H1 (cell line): ENCODE data around the gene PRKN. TPM values are rescaled to one million over a fixed set of nuclear protein-coding genes. Genes with fewer than 3 reads are reported as not detected.

Experiments used
- CTCF ChIA-PET: fragments of 300-600 bp; sonication (Branson Sonifier 250); formaldehyde crosslinking; loops from one replicate; lab custom pipeline; 2021; ENCODE audit not compliant: partially characterized antibody; lab: Charles Lee
- POLR2A ChIA-PET: fragments of 300-600 bp; sonication (Branson Sonifier 250); formaldehyde crosslinking; loops from one replicate; lab custom pipeline; 2021; ENCODE audit warnings: inconsistent platforms; ENCODE audit not compliant: partially characterized antibody; lab: Charles Lee
- DNase-seq, 2 experiments: peaks; one replicate each; pipeline versions ENCODE4 v3.0.0 to v3.0.0-alpha.2; 2010 to 2022; ENCODE audit warnings: low spot score in 2 of 2, low read depth in 1 of 2, mixed read lengths in 1 of 2
- FAIRE-seq: peaks from 2 replicates; lab custom pipeline; 2011; peaks lifted over from hg19 to GRCh38; lab: Jason Lieb, UNC
- H2AFZ ChIP-seq: 2 replicates; pipeline ENCODE4 v1.8.1; 2012; ENCODE audit warnings: low read length, inconsistent platforms
- H2AK5ac ChIP-seq: 2 replicates; pipeline ENCODE4 v1.6.1; 2013; ENCODE audit warnings: low read depth, low read length
- H2BK120ac ChIP-seq: replicated peaks from 2 replicates; pipeline ENCODE3; 2013; ENCODE audit warnings: low read depth, low read length, inconsistent platforms
- H2BK12ac ChIP-seq: 2 replicates; pipeline ENCODE4 v1.6.1; 2013; ENCODE audit warnings: low read depth, low read length
- H2BK15ac ChIP-seq: 2 replicates; pipeline ENCODE4 v1.6.1; 2013; ENCODE audit warnings: low read length
- H2BK20ac ChIP-seq: 2 replicates; pipeline ENCODE4 v1.6.1; 2013; ENCODE audit warnings: low read length
- H2BK5ac ChIP-seq: 2 replicates; pipeline ENCODE4 v1.6.1; 2013; ENCODE audit warnings: low read depth, low read length
- H3K14ac ChIP-seq: 2 replicates; pipeline ENCODE4 v1.6.1; 2013; ENCODE audit warnings: inconsistent platforms; ENCODE audit not compliant: insufficient read length
- H3K18ac ChIP-seq: 2 replicates; pipeline ENCODE4 v1.6.1; 2013; ENCODE audit warnings: low read length; ENCODE audit errors: extremely low read depth
- H3K23ac ChIP-seq: 2 replicates; pipeline ENCODE4 v1.6.1; 2013; ENCODE audit warnings: inconsistent platforms; ENCODE audit not compliant: insufficient read length
- H3K23me2 ChIP-seq: 2 replicates; pipeline ENCODE4 v1.6.1; 2013; ENCODE audit warnings: low read depth, low read length
- H3K27ac ChIP-seq: 2 replicates; pipeline ENCODE4 v1.6.1; 2011; ENCODE audit warnings: low read depth, low read length, inconsistent platforms
- H3K27me3 ChIP-seq, 4 experiments: replicated peaks in 1 of 4; 1 replicate in 1 of 4; 2 replicates in 3 of 4; pipeline versions ENCODE4 v1.6.1 to v1.8.1; 2011 to 2013; ENCODE audit warnings: low read length in 3 of 4, mild to moderate bottlenecking in 3 of 4, inconsistent platforms in 2 of 4, mixed read lengths in 2 of 4, moderate library complexity in 1 of 4; ENCODE audit not compliant: control insufficient read depth in 3 of 4, insufficient read depth in 3 of 4; ENCODE audit errors: extremely low read depth in 1 of 4
- H3K36me3 ChIP-seq, 4 experiments: 2 replicates each; pipeline versions ENCODE4 v1.6.1 to v1.8.1; 2011 to 2013; ENCODE audit warnings: mild to moderate bottlenecking in 4 of 4, low read length in 3 of 4, moderate library complexity in 2 of 4, control low read depth in 1 of 4, inconsistent platforms in 1 of 4; ENCODE audit not compliant: insufficient read depth in 4 of 4, control insufficient read depth in 2 of 4
- H3K4ac ChIP-seq: replicated peaks from 2 replicates; pipeline ENCODE3; 2013; ENCODE audit warnings: low read length, low read depth, mixed read lengths, inconsistent platforms; ENCODE audit not compliant: insufficient read length
- H3K4me1 ChIP-seq, 4 experiments: replicated peaks in 1 of 4; 1 replicate in 1 of 4; 2 replicates in 3 of 4; pipeline versions ENCODE4 v1.6.1 to v1.8.1; 2011 to 2013; ENCODE audit warnings: low read length in 3 of 4, inconsistent platforms in 2 of 4, mixed read lengths in 1 of 4; ENCODE audit not compliant: insufficient read depth in 4 of 4, control insufficient read depth in 3 of 4
- H3K4me2 ChIP-seq, 2 experiments: 2 replicates each; pipeline versions ENCODE4 v1.6.1 to v1.8.1; 2011 to 2013; ENCODE audit warnings: low read depth in 2 of 2, low read length in 2 of 2, control low read depth in 1 of 2, inconsistent platforms in 1 of 2, mild to moderate bottlenecking in 1 of 2; ENCODE audit not compliant: insufficient read depth in 1 of 2
- H3K4me3 ChIP-seq, 4 experiments: fragments of 200-600, 300-600 bp in 1 of 4; sonication (generic), shearing (Covaris generic), sonication (Bioruptor Twin) in 1 of 4; 2 replicates each; pipeline versions ENCODE4 v1.5.1 to v1.8.1; 2011 to 2016; ENCODE audit warnings: low read length in 4 of 4, low read depth in 3 of 4, control low read depth in 2 of 4, inconsistent platforms in 2 of 4, mild to moderate bottlenecking in 2 of 4, mixed read lengths in 1 of 4, moderate library complexity in 1 of 4; ENCODE audit not compliant: insufficient read depth in 2 of 4; ENCODE audit errors: extremely low read depth in 1 of 4
- H3K56ac ChIP-seq: replicated peaks from 2 replicates; pipeline ENCODE3; 2013; ENCODE audit warnings: low read depth, mild to moderate bottlenecking, mixed read lengths, low read length, inconsistent platforms; ENCODE audit not compliant: insufficient read length
- H3K79me1 ChIP-seq: 2 replicates; pipeline ENCODE4 v1.6.1; 2013; ENCODE audit warnings: low read depth, low read length, control low read depth
- H3K79me2 ChIP-seq, 2 experiments: 2 replicates each; pipeline versions ENCODE4 v1.6.1 to v1.8.1; 2012 to 2013; ENCODE audit warnings: low read length in 2 of 2, mild to moderate bottlenecking in 2 of 2, inconsistent platforms in 1 of 2; ENCODE audit not compliant: insufficient read depth in 2 of 2, control insufficient read depth in 1 of 2
- H3K9ac ChIP-seq, 4 experiments: replicated peaks in 1 of 4; 1 replicate in 1 of 4; 2 replicates in 3 of 4; pipeline versions ENCODE4 v1.6.1 to v1.8.1; 2011 to 2013; ENCODE audit warnings: low read depth in 3 of 4, low read length in 3 of 4, control low read depth in 2 of 4, mild to moderate bottlenecking in 2 of 4, moderate library complexity in 2 of 4, inconsistent platforms in 1 of 4; ENCODE audit errors: extremely low read depth in 1 of 4
- H3K9me3 ChIP-seq, 2 experiments: 2 replicates each; pipeline versions ENCODE4 v1.6.1 to v1.8.1; 2012 to 2013; ENCODE audit warnings: mild to moderate bottlenecking in 2 of 2, moderate library complexity in 2 of 2, control low read depth in 1 of 2, inconsistent platforms in 1 of 2, low read depth in 1 of 2, low read length in 1 of 2, mixed read lengths in 1 of 2; ENCODE audit not compliant: insufficient read depth in 2 of 2
- H4K20me1 ChIP-seq, 2 experiments: replicated peaks in 1 of 2; 2 replicates each; pipeline versions ENCODE3 to v1.8.1; 2011 to 2013; ENCODE audit warnings: inconsistent platforms in 2 of 2, low read length in 2 of 2, mild to moderate bottlenecking in 1 of 2; ENCODE audit not compliant: insufficient read depth in 2 of 2, control insufficient read depth in 1 of 2
- H4K5ac ChIP-seq: 2 replicates; pipeline ENCODE4 v1.6.1; 2013; ENCODE audit warnings: low read length, low read depth, mixed read lengths, inconsistent platforms; ENCODE audit not compliant: insufficient read length
- H4K8ac ChIP-seq: 2 replicates; pipeline ENCODE4 v1.8.0; 2013; ENCODE audit warnings: mild to moderate bottlenecking, moderate library complexity, low read length, inconsistent platforms; ENCODE audit not compliant: insufficient read depth; ENCODE audit errors: extremely low read depth
- H4K91ac ChIP-seq: replicated peaks from 2 replicates; pipeline ENCODE3; 2013; ENCODE audit warnings: low read length, mixed read lengths, inconsistent platforms; ENCODE audit not compliant: insufficient read length
- CEBPB ChIP-seq: IDR thresholded peaks from 2 replicates; pipeline ENCODE4 v1.6.1; 2012; ENCODE audit warnings: low read depth, low read length
- EZH2 ChIP-seq: fragments of 200-600 bp; sonication (generic); IDR thresholded peaks from 2 replicates; pipeline ENCODE4 v1.7.1; 2012; ENCODE audit warnings: low read depth, mild to moderate bottlenecking, moderate library complexity, low read length, inconsistent platforms; ENCODE audit not compliant: severe bottlenecking
- PHF8 ChIP-seq: fragments of 200-600 bp; sonication (generic); conservative IDR thresholded peaks from 2 replicates; pipeline ENCODE4 v1.7.1; 2012; ENCODE audit warnings: low read depth, mild to moderate bottlenecking, inconsistent platforms, low read length, moderate library complexity
- POU5F1 ChIP-seq: IDR thresholded peaks from 2 replicates; pipeline ENCODE4 v1.6.1; 2011; ENCODE audit warnings: low read depth, mild to moderate bottlenecking, low read length, moderate library complexity
- RNF2 ChIP-seq: fragments of 200-900, 300-1000 bp; sonication (generic); IDR thresholded peaks from 2 replicates; pipeline ENCODE4 v1.7.1; 2016; ENCODE audit warnings: borderline replicate concordance, low read depth, mild to moderate bottlenecking, antibody characterized with exemption, low read length; ENCODE audit not compliant: poor library complexity, severe bottlenecking; ENCODE audit errors: missing control alignments
- SP2 ChIP-seq: IDR thresholded peaks from 2 replicates; pipeline ENCODE4 v1.6.1; 2012; ENCODE audit warnings: mild to moderate bottlenecking, low read length, inconsistent platforms
- TAF1 ChIP-seq: IDR thresholded peaks from 2 replicates; pipeline ENCODE4 v1.6.1; 2011; ENCODE audit warnings: mild to moderate bottlenecking, low read depth, low read length
- TEAD4 ChIP-seq: IDR thresholded peaks from 2 replicates; pipeline ENCODE4 v1.6.1; 2012; ENCODE audit warnings: low read depth, low read length, inconsistent platforms, mixed read lengths
- WGBS, 2 experiments: shearing (Covaris generic) in 1 of 2; methylation state at CpG; one replicate each; pipeline versions ENCODE4 v1.1.6 to v1.1.7; 2013 to 2015; ENCODE audit warnings: low lambda C conversion rate in 2 of 2, mixed read lengths in 2 of 2, inconsistent platforms in 1 of 2, low coverage in 1 of 2, missing lambda C conversion rate in 1 of 2; ENCODE audit not compliant: insufficient replicate concordance in 2 of 2, insufficient coverage in 1 of 2, insufficient read length in 1 of 2; ENCODE audit errors: extremely low coverage in 1 of 2, missing lambda C conversion rate in 1 of 2; 5-methylcytosine and 5-hydroxymethylcytosine counted together
- polyA plus RNA-seq, 7 experiments: library from polyadenylated mRNA; depleted of rRNA in 3 of 7; stranded (reverse) in 5 of 7; unstranded in 2 of 7; fragments of >200 nt in 5 of 7; fragments of 200-250 nt in 2 of 7; gene quantifications; 1 replicate in 5 of 7; 2 replicates in 1 of 7; 4 replicates in 1 of 7; pipeline versions ENCODE4 v1.2.1 to v1.2.3, GENCODE V29; 2011 to 2013; ENCODE audit warnings: missing spikeins in 2 of 7, mixed read lengths in 2 of 7
- total RNA-seq: library from RNA; stranded (reverse); fragmentation: NEBNext Ultra II Directional; extraction: Animal tissue kit (Norgen Biotek cat#: 25700); gene quantifications from 2 replicates; pipeline ENCODE4 v1.2.1, GENCODE V29; 2021
- TF ChIP-seq, protein P1 (sequence below): IDR thresholded peaks from 2 replicates; pipeline ENCODE4 v1.6.1; 2012; ENCODE audit warnings: low read length, inconsistent platforms

Gene PRKN
- total and polyA plus RNA-seq, 2 of the 8 experiments (the other 6 are each of a cell fraction or from before 2014, with no cell fraction given) = 0.13 to 0.29 TPM

DNA sequence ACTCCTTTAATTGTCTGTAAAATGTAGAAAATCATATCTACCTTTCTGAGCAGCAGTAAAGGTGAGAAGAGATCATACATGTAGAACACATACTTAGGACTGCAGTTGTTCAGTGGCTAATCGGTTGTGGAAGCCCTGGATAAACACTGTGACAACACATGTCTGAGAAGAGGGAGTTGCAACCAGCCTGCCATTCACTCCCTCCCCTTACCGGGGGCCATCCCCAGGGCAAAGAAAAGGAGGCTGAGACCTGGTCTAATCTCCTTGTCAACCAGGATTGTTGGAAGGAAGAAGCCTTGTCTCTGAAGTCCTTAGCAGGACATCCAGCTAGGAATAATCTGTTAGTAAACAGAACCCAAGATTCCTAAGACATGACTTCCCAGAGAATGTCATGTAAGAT is 991.2 kb downstream of the PRKN start:
- Histone ChIP-seq H3K27me3 (no peaks in the 10 kb centered on the region), H3K9me3 (no peaks in the 10 kb centered on the region), H3K4me3 (no peak overlapping the region), H3K56ac (no peak overlapping the region), H2BK12ac (no peak overlapping the region), H3K18ac (no peak overlapping the region), H3K36me3 (no peaks in the 10 kb centered on the region), H2BK15ac (no peak overlapping the region), H4K91ac (no peak overlapping the region), H3K4ac (no peak overlapping the region), H3K14ac (no peak overlapping the region)
- TF ChIP-seq POU5F1 = no peak
- no peak for TF ChIP-seq TEAD4
- no peak for TF ChIP-seq TAF1
- TF ChIP-seq EZH2 = no peak
- no peak for TF ChIP-seq CEBPB
- no peak for TF ChIP-seq RNF2
- TF ChIP-seq SP2 = no peak
- no peak for TF ChIP-seq PHF8
- TF ChIP-seq, protein P1, sequence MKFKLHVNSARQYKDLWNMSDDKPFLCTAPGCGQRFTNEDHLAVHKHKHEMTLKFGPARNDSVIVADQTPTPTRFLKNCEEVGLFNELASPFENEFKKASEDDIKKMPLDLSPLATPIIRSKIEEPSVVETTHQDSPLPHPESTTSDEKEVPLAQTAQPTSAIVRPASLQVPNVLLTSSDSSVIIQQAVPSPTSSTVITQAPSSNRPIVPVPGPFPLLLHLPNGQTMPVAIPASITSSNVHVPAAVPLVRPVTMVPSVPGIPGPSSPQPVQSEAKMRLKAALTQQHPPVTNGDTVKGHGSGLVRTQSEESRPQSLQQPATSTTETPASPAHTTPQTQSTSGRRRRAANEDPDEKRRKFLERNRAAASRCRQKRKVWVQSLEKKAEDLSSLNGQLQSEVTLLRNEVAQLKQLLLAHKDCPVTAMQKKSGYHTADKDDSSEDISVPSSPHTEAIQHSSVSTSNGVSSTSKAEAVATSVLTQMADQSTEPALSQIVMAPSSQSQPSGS = no peak
- TF ChIP-seq, all 59 proteins: peak for 0
- H3K4me2 ChIP-seq = no peak overlapping the region
- no peaks in the 10 kb centered on the region for H3K79me2 ChIP-seq
- H2BK120ac ChIP-seq = no peak overlapping the region
- DNase-seq = no peak
- ChIA-PET POLR2A (no interaction called here), CTCF (interaction anchor here (2.6 kb wide), 1 partner anchor 13 kb away, joined by 9 read pairs; no protein-coding TSS in a partner anchor)
- no peak overlapping the region for H2AK5ac ChIP-seq
- 78% methylated on average over 2 of the region's 2 CpGs; no CpG with 5 or more reads in 1 of the 2 experiments for WGBS, 2 experiments
- H2AFZ ChIP-seq = no peak overlapping the region
- no peak for FAIRE-seq
- H3K4me1 ChIP-seq = no peaks in the 10 kb centered on the region
- H2BK5ac ChIP-seq = no peak overlapping the region
- no peak overlapping the region for H3K23ac ChIP-seq
- no peak overlapping the region for H4K5ac ChIP-seq
- H3K23me2 ChIP-seq = no peaks in the 10 kb centered on the region
- no peak overlapping the region for H3K9ac ChIP-seq
- H4K20me1 ChIP-seq = no peaks in the 10 kb centered on the region
- H3K79me1 ChIP-seq = no peaks in the 10 kb centered on the region
- no peak overlapping the region for H3K27ac ChIP-seq
- no peak overlapping the region for H2BK20ac ChIP-seq
- H4K8ac ChIP-seq = no peak overlapping the region
